Activated T-helper 1 cell treated with Interleukin-2 at 50 U/mL for 16 hours (primary cell): Measurements from ENCODE around the gene NNT.
"Not testable (repeated sequence)": the region's sequence is repeated elsewhere in the genome, so short reads cannot be mapped to it uniquely, and the experiment has no call there.

Experiments
- DNase-seq: peaks from one replicate; pipeline ENCODE4 v3.0.0-alpha.2; 2020; ENCODE audit warnings: low read depth

The NNT gene

DNA sequence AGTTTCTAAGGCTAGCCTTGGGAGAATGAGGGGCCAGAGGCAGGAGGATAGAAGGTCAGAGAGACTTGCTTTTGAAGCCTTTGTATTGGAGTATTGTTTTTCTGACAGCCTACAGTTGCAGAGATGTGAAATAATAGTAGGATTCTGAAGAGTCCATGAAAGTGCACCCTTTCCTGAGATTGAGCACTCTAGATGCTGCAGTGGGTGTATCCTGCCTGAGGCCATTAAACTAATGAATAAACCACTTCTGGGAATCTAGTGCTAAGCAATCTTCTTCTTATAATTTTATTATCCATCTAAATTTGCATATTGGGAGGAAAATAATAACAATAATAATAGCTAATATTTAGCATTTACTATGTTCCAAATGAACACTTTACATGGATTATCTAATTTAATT is 19.3 kb upstream of the NNT start:
- DNase-seq = no peak

DNA sequence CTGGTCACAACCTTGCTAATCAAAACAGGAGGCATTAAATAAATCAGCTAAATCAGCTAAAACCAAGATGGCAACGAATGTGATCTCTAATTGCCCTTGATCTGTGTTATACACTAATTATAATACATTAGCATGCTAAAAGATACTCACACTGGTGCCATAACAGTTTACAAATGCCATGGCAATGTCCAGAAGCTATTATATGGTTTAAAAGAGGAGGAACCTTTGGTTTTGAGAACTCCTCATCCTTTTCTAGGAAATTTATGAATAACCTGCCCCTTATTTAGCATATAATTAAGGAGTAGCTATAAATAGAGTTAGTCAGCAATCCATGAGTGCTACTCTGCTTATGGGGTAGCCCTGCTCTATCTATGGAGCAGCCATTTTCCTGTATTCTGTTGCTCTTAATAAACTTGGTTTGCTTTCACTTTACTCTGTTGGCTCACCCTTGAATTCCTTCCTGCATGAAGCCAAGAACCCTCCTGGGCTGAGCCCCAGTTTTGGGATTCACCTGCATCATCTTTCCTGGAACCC is 18.7 kb upstream of the NNT start:
- DNase-seq = no peak

DNA sequence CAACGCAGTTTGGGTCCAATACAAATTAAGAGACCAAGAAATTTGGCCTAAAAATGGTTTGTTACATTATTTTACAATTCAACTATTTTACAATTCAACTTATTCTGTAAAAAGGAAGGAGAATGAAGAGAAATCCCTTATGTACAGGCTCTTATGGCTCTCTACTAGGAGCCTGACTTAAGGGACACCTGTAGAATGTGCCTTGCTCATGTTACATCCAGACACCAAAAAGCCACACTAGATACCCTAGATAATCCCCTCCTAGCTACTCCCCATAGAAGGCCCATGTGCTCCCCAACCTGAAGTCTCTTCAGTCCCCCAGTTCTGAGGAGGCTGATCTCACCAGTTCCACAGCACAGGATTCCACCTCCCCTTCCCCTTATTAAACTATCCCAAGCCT is 14.1 kb upstream of the NNT start:
- DNase-seq = no peak

DNA sequence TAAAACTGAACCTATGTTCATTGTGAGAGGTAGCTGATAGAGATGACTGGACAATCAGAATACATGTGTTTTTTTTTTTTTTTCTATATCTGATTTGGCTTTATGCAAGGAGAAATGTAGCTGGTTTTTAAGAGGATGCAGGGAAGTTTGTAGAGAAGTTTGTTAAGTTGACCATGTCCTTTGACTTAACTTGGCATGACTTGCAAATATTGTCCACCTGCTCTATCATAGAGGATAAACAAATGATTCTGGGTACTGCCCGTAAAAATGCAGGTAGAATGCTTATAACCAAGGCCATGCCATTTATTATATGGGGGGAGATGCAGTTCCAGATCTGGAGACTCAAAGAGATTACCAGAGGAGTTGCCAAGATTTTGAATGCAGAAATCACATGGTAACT is 13.7 kb upstream of the NNT start:
- no peak for DNase-seq

DNA sequence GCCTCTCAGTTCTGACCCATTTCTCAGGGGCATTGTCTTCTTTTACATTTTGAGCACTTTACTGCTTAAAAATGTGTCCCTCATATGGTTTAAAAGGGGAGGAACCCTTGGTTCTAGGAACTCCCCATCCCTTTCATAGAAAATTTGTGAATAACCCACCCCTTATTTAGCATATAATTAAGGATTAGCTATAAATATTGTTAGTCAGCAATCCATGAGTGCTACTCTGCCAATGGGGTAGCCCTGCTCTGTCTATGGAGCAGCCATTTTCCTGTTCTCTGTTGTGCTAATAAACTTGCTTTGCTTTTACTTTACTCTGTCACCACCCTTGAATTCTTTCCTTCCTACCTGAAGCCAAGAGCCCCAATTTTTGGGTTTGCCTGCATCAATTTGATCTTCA is 12.3 kb upstream of the NNT start:
- no peak for DNase-seq

DNA sequence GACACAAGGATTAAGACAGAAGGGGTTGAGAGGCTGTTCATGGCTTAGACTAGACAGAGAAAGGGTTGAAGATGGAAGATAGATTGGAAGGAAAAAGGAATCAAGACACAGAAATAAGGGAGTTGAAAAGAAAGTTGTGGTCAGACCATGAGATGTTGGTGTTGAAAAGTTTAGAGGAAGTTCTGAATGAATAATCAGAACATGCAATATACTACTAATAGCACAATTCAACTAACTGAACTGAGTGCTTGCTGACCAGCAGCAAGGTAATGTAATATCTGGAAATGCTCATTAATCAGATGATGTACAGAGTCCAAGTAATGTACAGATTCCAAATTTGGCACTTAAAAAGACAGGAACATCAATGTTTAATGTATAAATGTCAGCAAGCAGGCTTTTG is 10.6 kb upstream of the NNT start:
- DNase-seq = no peak

DNA sequence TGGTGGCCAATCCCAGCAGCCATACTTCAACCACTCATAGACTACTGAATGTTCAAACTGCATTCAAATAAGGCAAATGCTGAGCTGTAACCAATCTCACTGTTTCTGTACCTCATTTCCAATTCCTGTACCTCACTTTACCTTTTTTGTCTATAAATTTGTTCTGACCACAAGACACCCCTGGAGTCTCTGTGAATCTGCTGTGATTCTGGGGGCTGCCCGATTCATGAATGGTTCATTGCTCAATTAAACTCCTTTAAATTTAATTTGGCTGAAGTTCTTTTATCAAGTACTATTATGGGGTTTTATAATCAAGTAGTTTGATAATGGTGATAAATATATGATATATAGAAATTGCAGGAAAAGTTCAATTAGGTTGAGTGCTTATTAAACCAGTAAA is 4.1 kb upstream of the NNT start:
- not testable (repeated sequence) for DNase-seq

DNA sequence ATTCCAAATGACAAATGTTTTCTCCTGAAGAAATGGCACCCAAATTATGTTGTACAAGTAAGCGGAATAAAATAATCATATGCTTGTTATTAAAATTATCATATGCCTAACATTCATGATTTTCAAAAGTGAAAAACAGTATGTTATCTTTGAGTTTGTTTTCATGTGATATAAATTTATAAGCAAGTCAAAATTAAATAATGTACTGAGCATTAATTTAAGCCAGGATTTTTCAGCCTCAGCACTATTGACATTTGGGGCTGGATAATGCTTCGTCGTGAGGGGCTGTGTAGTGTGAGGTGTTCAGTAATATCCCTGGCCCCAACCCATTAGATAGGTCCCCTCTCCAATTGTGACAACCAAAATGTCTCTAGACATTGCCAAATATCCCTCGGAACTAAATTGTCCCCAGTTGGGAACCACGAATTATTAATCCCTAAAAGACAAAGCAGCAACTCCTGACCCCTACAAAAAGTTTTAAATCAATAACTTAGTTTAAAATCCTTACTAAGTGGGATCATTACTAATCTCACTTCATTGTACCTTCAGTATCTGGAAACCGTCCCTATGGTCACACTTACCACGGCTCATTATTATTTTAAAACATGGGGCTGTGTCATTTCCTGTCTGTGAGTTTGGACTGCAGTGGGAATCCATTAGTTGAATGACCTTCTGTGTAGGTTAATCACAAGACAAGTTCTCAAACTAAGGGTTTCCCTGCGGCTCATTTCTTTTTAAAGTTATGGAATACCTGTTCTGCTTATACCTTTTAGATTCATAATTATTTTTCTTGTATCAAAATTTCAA is 1.3 kb upstream of the NNT start:
- DNase-seq = no peak

DNA sequence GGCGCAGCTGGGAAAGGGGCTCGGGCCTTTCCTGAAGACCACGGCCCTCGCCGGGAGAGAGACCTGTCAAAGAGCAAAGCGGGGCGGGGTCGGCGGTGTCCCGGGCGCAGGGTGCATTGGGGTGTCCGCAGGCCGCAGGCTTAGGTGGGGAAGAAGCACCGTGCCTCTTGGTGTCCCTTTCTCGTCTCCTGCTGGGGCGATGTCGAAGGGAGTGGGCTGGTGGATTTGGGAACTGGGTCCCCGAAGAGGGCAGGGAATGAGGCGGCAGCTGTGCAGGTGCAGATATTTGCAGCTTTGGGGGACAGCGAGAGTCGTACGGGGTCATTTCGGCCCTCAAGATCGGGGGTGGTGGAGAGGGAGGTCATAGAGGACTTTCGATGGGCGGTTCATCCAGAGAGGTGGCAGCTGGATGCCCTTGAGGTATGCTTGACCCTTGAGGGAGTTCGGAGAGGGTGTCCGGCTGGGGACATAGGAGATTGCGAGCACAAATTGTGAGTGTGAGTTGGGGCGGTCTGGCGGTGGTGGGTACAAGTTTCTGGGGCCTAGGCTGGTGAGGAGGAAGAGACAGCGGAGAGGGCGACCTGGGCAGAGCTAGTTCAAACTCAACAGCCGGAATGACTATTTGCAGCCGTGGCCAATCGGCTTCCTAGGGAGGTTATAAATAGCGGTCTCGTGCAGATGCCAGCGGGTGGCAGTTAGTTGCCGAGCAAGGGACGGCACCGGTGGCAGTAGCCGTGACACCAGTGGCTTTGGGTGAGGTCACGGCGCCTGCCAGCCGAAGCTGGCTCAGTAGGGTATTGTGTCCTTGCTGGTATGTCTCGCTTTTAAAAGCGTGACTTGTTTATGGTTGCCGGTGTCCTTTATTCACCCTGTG is 601 bp downstream of the NNT start:
- DNase-seq = peak; percentile 53

DNA sequence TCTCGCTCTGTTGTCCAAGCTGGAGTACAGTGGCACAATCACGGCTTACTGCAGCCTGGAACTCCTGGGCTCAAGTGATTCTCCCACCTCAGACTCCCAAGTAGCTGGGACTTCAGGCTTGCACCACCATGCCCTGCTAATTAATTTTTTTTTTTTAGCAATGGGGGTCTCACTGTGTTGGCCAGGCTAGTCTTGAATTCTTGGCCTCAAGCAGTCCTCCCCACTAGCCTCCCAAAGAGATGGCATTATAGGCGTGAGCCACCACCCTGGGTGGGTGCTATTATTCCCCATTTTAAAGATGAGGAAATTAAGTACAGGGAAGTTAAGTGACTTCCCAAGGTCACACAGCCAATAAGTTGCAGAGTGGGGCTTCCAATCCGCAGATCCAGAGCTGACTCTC is 1.7 kb downstream of the NNT start:
- DNase-seq = no peak

DNA sequence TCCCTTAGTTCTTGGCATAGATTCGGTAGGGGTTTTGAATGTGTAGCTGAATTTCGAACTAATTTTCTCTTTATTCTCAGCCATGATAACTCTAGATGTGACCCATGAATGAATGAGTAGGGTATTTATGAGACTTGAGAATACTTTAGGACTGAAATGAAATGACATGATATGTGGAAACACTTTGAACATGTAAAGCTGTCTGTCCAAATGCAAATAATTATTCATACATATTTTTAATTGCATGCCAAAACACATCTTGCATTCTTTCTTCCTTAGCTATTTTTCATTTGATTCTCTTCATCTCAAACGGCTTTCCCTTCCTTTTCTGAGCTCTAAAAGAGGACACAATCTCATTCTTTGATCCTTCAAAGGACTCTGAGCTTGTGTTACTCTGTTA is 3.4 kb downstream of the NNT start:
- no peak for DNase-seq

DNA sequence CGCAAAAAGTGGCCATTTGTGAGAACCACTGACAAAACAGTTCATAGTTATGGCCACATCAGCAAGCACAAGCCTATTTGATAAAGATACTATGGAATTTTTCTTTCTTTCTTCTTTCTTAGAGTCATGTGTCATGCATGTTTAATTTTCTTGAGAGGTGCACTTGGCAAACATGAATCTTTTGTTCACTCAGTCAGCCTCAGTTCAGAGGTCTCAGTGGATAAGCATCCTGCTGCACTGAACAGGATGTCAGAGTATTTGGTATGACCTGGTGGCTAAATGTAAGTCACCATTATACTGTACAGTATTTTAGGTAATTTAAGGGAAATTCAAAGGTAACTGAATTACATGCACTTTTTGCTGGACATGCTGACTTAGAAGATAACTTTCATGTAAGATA is 5.4 kb downstream of the NNT start:
- no peak for DNase-seq

DNA sequence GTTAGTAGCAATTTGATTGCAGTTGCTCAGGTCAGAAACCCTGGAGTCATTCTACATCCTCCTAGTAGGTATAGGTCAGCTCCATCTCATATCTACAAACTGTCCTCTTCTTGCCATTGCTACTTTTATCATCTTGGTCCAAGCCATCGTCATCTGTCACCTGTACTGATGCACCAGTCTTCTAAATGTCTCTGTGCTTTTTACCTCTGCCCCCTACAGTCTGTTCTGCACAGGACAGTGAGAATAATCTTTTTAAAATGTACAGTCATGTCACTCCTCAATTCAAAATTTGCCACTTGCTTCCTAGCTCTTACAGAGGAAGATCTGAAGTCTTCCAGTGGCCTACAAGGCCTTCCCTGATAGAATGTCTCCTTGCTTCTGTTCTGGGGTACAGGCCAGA is 6.8 kb downstream of the NNT start:
- DNase-seq = no peak

DNA sequence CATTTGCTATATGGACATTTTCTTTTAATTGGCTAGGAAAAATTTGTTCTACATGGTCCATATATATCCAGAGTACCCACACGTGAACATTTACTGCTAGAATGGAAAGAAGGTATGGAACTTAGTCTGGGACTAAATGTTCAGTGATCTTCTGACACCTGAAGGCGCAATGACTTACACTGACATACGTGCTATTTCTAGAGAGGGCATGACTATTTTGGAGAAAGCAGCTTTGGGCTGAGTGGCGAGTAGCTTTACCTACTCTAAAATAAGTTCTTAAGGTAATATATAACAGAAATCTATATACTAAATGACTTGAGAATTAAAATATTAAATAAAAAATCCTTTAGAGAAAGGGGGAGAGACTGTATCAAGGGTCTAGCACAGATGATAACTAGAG is 10.4 kb downstream of the NNT start:
- no peak for DNase-seq

DNA sequence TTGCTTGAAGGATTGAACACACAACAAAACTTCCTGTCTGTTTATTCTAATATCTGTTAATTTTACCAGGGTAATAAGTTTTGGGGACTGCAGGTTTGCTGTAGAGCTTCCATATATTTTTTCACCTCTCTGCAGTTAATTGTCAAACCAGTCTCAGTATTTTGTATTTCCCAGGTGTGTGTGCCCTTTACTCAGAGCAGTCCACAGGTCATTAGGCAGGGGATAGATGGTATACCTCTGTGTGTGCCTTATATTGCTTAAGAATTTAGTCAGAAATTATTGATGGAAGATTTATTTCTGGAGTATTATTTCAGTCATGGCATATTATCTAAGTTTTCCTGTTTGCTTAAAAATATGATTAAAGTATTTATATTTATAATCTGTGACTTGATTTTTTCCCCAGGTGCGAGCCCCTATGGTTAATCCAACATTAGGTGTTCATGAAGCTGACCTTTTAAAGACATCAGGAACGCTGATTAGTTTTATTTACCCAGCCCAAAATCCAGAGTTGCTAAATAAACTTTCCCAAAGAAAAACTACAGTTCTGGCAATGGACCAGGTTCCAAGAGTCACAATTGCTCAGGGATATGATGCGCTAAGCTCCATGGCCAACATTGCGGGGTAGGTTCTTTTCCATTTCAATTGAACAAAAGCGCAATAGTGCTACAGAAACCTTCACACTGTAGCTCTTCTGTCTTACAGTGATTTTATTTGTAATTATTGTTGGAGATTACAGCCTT is 12.6 kb downstream of the NNT start:
- DNase-seq = no peak

DNA sequence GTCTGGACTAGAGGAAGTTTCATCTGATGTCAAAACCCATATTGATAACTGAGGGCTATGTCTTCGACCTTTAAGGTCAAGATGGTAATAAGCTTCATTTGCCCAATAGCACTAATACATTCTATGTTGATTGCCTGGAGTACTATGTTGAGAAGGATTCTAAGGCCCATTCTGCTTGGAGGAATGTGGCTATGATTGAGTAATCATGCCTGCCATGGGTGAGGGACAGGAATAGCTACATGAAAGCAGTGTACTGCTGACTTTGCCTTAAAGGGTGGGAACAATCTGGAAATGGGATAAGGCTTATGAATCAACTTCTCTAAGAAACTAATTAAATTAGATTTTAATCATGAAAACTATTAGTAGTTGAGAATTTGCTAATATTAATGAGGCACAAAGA is 13.6 kb downstream of the NNT start:
- no peak for DNase-seq

DNA sequence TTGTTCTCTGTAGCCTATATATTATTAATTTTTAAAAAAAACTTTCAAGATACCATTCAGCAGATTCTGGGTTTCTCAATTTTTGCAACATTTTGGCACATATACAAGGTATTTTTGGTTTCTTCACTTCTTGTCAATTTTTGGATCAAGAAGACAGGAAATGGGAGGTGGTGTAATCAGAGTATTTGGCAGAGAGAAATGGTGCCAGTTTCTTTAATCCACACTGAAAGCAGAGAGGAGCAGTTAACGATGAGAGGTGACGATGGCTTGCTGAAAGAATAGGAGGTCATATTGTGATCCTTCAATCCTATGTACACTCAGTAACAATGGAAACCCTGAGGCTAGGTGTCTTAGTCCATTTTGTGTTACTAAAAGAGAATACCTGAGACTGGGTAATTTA is 16.4 kb downstream of the NNT start:
- no peak for DNase-seq

DNA sequence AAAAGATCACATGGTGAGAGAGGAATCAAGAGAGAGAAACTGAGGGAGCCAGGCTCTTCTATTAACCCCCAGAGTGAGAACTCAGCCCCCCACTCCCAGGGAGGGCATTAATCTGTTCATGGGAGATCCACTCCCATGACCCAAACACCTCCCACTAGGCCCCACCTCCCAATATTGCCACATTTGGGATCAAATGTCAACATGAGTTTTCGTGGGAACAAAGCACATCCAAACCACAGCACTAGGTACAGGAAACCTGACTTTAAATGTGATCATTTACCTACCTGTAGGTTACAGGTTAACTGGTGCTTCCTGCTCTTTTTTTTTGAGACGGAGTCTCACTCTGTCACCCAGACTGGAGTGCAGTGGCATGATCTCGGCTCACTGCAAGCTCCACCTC is 16.9 kb downstream of the NNT start:
- DNase-seq = no peak

DNA sequence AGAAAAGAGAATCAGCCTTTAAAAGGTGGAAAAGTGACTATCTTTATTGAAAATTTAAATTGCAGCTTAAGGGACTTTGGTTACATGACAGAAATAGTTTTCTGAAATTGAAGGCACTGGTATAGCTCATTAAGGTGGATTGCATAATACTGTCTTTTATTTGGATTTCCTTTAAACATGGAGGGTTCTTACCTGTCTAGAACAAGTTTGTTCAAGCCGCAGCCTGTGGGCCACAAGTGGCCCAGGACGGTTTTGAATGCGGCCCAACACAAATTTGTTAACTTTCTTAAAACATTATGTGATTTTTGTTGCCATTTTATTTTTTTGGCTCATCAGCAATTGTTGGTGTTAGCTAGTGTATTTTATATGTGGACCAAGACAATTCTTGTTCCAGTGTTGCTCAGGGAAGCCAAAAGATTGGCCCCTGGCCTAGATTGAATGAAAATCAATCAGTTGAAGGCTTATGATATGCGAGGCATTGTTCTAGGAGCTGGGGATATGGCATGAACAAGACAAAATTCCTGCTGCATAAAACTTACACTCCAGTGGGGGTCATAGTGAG is 18.0 kb downstream of the NNT start:
- DNase-seq = no peak

DNA sequence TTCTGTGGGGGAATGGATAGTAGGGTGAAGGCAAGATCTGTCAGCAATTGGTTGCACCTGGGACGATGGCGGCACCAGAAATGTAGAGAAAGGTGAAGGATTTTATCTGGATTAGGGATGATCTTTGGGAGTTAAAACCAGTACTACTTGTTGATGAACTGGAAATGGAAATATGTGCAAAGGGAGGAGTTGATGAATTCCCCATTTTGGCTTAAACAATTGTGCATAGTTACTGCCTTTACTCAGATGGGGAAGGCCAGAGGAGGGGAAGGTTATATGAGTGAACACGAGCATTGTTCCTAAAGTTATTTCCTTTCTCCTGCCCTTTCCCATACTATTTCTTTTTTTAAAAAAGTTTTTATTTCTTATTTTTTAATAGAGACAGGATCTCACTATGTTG is 19.1 kb downstream of the NNT start:
- no peak for DNase-seq

DNA sequence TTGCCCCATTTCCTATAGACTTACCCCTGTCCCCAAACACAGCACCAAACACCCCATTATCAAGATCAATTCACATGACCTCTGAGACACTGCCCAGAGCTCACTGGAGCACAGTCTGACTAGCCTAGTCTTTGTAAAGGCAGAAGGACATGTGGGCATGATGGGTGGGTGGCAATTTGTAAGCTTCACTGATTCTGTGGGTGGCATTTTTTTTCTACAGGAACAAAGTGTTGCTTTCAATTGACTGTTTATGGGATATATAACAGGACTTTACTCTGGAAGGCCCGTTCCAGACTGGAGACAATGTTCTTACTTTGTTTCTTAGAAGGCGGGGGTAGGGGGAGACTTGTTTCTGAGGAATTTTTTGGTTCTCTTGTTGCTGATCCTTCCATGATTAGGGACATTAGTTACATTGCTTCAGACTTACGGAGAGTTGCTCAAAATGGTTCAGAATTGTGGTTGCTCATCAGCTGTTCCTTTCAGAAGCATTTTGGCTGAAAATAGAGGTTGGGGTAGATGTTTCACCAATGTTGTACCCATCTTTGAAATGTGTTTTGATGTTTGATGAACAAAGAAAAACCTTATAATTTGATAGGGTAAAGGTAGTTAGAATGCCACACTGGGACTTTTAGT is 20.2 kb downstream of the NNT start:
- DNase-seq = no peak

DNA sequence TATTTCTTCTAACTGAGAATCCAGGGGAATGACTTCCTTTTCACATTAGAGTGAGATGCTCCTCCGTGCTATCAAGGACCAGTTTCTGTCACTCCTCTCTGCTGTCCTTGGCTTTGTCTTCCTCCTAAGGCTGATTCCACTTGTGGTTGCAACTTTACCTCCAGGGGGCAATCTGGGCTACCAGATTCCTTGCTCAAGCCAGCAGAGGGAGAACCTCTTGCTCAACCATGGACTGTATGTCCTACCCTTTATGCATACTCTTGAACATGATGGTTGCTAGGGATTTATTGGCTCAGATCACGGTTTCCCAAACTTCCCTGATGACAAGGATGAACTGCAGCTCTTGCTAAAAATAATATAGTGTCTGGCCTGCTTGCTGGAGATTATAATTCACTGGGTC is 24.0 kb downstream of the NNT start:
- no peak for DNase-seq
